Endodermal cell (in vitro differentiated cells): ENCODE data around the gene GRIK4. TPM values are rescaled to one million over a fixed set of nuclear protein-coding genes. Genes with fewer than 3 reads are reported as not detected.

Experiments used
- DNase-seq: peaks from one replicate; pipeline ENCODE4 v3.0.0-alpha.2; 2017
- H3K27ac ChIP-seq: 2 replicates; pipeline ENCODE4 v1.5.1; 2013; ENCODE audit warnings: mild to moderate bottlenecking, low read depth, low read length, moderate library complexity
- H3K27me3 ChIP-seq: 2 replicates; pipeline ENCODE4 v1.6.1; 2013; ENCODE audit warnings: mild to moderate bottlenecking, low read length, moderate library complexity; ENCODE audit not compliant: insufficient read depth, control insufficient read depth, poor library complexity, severe bottlenecking
- H3K36me3 ChIP-seq: 2 replicates; pipeline ENCODE4 v1.7.0; 2013; ENCODE audit warnings: mild to moderate bottlenecking, low read length, moderate library complexity; ENCODE audit not compliant: control insufficient read depth, insufficient read depth
- H3K4me1 ChIP-seq: one replicate; pipeline ENCODE4 v1.7.0; 2013; ENCODE audit warnings: low read length; ENCODE audit not compliant: control insufficient read depth, insufficient read depth
- H3K4me3 ChIP-seq: 2 replicates; pipeline ENCODE4 v1.5.1; 2013; ENCODE audit warnings: mild to moderate bottlenecking, low read length, moderate library complexity
- H3K9ac ChIP-seq: 2 replicates; pipeline ENCODE4 v1.6.1; 2013; ENCODE audit warnings: mild to moderate bottlenecking, low read length, moderate library complexity; ENCODE audit not compliant: poor library complexity, severe bottlenecking; ENCODE audit errors: extremely low read depth
- H3K9me3 ChIP-seq: 2 replicates; pipeline ENCODE4 v1.6.1; 2013; ENCODE audit warnings: mild to moderate bottlenecking, low read length, moderate library complexity; ENCODE audit not compliant: control insufficient read depth
- H3K27ac Mint-ChIP-seq: 2 replicates; pipeline ENCODE4 v1.8.0; 2020; ENCODE audit warnings: mixed read lengths
- H3K27me3 Mint-ChIP-seq: 2 replicates; pipeline ENCODE4 v1.8.0; 2021; ENCODE audit warnings: mild to moderate bottlenecking, mixed read lengths; ENCODE audit not compliant: insufficient read depth
- H3K36me3 Mint-ChIP-seq: 2 replicates; pipeline ENCODE4 v1.8.0; 2020; ENCODE audit warnings: low read depth, mixed read lengths
- H3K4me1 Mint-ChIP-seq: 2 replicates; pipeline ENCODE4 v1.8.0; 2020; ENCODE audit warnings: mixed read lengths
- H3K4me3 Mint-ChIP-seq: 2 replicates; pipeline ENCODE4 v1.8.0; 2020; ENCODE audit warnings: mild to moderate bottlenecking, moderate library complexity, mixed read lengths
- H3K9me3 Mint-ChIP-seq: 2 replicates; pipeline ENCODE4 v1.8.0; 2020; ENCODE audit warnings: mild to moderate bottlenecking, mixed read lengths
- WGBS, 2 experiments: methylation state at CpG; one replicate each; pipeline versions ENCODE4 v1.1.5 to v1.1.7; 2013; ENCODE audit warnings: missing lambda C conversion rate in 2 of 2, mixed read lengths in 1 of 2; ENCODE audit not compliant: insufficient coverage in 1 of 2, insufficient read length in 1 of 2; 5-methylcytosine and 5-hydroxymethylcytosine counted together
- total RNA-seq, 2 donors: library from RNA; stranded (reverse); fragmentation: NEBNext Ultra II Directional in 1 of 2; extraction: Animal tissue kit (Norgen Biotek cat#: 25700) in 1 of 2; gene quantifications; 2 replicates in 1 of 2; 3 replicates in 1 of 2; pipeline ENCODE4 v1.2.1, GENCODE V29; 2021
- TF ChIP-seq, protein P1 (sequence below): fragments of 200-600 bp; sonication (generic); conservative IDR thresholded peaks from 2 replicates; pipeline ENCODE4 v1.5.0; 2021; ENCODE audit warnings: antibody characterized with exemption, mild to moderate bottlenecking

The GRIK4 gene
- total RNA-seq, 2 donors from 2014 or later: 1.7 to 3.5 TPM

DNA sequence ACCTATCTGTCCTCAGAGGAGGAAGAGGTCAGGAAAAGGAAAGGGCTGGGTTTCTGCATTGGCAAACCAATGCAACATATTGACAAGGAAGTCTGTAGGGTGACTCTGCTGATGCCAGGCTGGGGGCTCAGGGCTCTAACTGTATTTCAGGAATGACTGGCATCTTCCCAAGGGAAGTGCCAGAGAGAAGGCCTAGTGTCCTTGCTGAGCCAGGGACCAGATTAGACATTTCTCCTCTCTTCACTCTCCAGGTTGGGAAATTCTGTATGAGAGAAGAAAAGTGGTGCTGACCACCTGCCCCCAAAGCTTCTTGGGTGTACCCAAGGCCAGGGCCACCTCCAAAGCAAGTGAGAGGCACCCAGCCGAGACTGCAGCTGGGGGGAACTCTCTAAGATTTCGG, 27.2 kb downstream of the GRIK4 start:
- H3K27ac ChIP-seq: no peak overlapping the region
- H3K27ac Mint-ChIP-seq: no peak overlapping the region
- H3K27me3 Mint-ChIP-seq: no peaks in the 10 kb centered on the region
- DNase-seq: no peak
- 90% methylated on average over 2 of the region's 2 CpGs; no CpG with 5 or more reads in 1 of the 2 experiments for WGBS, 2 experiments
- peaks cover 7% of the 10 kb centered on the region for H3K9me3 ChIP-seq
- no peaks in the 10 kb centered on the region for H3K27me3 ChIP-seq
- H3K4me3 Mint-ChIP-seq: no peak overlapping the region
- no peak overlapping the region for H3K4me3 ChIP-seq
- no peaks in the 10 kb centered on the region for H3K36me3 ChIP-seq
- TF ChIP-seq, protein P1, sequence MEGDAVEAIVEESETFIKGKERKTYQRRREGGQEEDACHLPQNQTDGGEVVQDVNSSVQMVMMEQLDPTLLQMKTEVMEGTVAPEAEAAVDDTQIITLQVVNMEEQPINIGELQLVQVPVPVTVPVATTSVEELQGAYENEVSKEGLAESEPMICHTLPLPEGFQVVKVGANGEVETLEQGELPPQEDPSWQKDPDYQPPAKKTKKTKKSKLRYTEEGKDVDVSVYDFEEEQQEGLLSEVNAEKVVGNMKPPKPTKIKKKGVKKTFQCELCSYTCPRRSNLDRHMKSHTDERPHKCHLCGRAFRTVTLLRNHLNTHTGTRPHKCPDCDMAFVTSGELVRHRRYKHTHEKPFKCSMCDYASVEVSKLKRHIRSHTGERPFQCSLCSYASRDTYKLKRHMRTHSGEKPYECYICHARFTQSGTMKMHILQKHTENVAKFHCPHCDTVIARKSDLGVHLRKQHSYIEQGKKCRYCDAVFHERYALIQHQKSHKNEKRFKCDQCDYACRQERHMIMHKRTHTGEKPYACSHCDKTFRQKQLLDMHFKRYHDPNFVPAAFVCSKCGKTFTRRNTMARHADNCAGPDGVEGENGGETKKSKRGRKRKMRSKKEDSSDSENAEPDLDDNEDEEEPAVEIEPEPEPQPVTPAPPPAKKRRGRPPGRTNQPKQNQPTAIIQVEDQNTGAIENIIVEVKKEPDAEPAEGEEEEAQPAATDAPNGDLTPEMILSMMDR: no peak
- no peaks in the 10 kb centered on the region for H3K4me1 ChIP-seq
- no peaks in the 10 kb centered on the region for H3K36me3 Mint-ChIP-seq
- no peak overlapping the region for H3K9ac ChIP-seq
- no peaks in the 10 kb centered on the region for H3K9me3 Mint-ChIP-seq
- peaks cover 6% of the 10 kb centered on the region for H3K4me1 Mint-ChIP-seq

DNA sequence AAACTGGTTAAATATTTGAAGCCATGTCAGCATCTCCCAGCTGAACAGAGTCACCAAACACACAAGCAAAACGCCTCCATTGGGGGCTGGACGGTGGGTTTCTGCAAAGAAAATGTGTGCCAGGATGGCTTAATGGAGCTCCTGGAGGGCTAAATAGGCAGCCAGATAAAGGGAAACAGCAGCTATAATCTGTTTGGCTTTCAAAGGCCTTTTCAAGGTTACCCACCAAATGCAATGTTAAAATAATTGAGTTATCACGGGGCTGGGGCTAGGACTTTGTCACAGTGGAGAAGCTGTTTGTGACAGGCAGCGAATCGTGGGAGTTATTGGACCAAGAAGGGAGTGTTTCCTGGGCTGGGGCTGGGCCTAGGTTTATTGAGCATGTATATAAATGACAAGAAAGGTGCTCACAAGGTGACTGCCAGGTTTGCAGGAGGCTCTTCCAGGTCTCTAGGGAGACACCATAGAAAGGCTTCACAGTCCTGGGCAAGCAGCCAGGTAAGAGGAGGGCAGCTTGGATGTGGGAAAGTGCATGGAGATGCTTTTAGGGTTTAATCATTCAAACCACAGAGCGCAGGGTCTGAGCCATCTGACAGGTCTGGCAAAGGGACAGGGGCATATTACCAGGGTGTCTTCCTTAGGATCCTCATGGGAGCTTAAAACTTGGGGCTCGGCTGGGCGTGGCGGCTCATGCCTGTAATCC, 28.3 kb downstream of the GRIK4 start:
- TF ChIP-seq, protein P1: no peak
- WGBS, 2 experiments: 91 to 94% methylated on average over 7 to 9 of the region's 9 CpGs
- Histone ChIP-seq H3K36me3 (no peaks in the 10 kb centered on the region), H3K9ac (no peak overlapping the region), H3K4me3 (no peak overlapping the region), H3K27me3 (no peaks in the 10 kb centered on the region), H3K4me1 (no peaks in the 10 kb centered on the region), H3K27ac (no peak overlapping the region), H3K9me3 (peaks cover 7% of the 10 kb centered on the region)
- Mint-ChIP-seq H3K36me3 (no peaks in the 10 kb centered on the region), H3K9me3 (no peaks in the 10 kb centered on the region), H3K4me1 (peaks cover 6% of the 10 kb centered on the region), H3K4me3 (no peak overlapping the region), H3K27ac (no peak overlapping the region), H3K27me3 (no peaks in the 10 kb centered on the region)
- no peak for DNase-seq

DNA sequence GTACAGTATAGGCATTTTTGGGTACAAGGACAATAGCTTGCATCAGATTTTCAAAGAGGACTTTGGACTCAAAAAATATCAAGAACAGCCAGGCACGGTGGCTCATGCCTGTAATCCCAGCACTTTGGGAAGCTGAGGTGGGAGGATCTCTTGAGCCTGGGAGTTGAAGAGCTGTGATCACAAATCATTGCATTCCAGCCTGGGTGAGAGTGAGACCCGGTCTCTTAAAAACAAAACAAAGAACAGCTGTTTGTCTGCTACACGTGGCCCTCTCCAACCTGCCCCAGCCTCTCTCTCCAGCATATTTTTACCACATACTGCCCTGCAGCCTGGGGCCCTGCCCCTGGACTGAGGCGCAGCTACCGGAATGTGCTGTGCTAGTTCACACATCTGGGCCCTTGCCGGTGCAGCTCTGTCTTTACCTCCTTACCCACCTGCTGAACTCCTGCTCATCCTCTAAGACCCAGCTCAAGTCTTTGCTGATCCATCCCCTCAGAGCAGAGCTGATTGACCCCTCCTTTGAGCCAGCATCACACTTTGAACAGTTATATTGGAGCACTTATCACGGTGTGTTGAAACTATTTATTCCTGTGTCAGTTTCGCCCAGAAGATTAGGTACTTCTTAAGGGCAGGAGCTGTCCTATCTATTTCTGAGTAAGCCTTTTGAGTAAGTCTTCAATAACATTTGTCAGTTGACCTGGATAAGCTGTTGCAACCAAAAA, 29.4 kb downstream of the GRIK4 start:
- Mint-ChIP-seq H3K27me3 (no peaks in the 10 kb centered on the region), H3K27ac (no peak overlapping the region), H3K9me3 (no peaks in the 10 kb centered on the region), H3K36me3 (no peaks in the 10 kb centered on the region), H3K4me3 (no peak overlapping the region), H3K4me1 (peaks cover 6% of the 10 kb centered on the region)
- H3K9me3 ChIP-seq: peaks cover 7% of the 10 kb centered on the region
- no peaks in the 10 kb centered on the region for H3K27me3 ChIP-seq
- DNase-seq: no peak
- no peak overlapping the region for H3K27ac ChIP-seq
- TF ChIP-seq, protein P1: no peak
- no peaks in the 10 kb centered on the region for H3K4me1 ChIP-seq
- H3K9ac ChIP-seq: no peak overlapping the region
- no peak overlapping the region for H3K4me3 ChIP-seq
- 65 to 74% methylated on average over 8 of the region's 8 CpGs for WGBS, 2 experiments
- no peaks in the 10 kb centered on the region for H3K36me3 ChIP-seq
